Loucy (cell line): ENCODE results near the gene MYO3B.
"Not testable (repeated sequence)": the region's sequence is repeated elsewhere in the genome, so short reads cannot be mapped to it uniquely, and the experiment has no call there.

Source experiments
- H2AFZ ChIP-seq: fragments of 200-600 bp; sonication (generic); 2 replicates; pipeline ENCODE4 v1.6.0; 2016; ENCODE audit warnings: antibody characterized with exemption, mild to moderate bottlenecking, low read length, moderate library complexity
- H3F3A ChIP-seq: fragments of 200-600 bp; 2 replicates; pipeline ENCODE4 v1.6.0; 2016; ENCODE audit warnings: antibody characterized with exemption, low read depth, mild to moderate bottlenecking
- H3K27me3 ChIP-seq: fragments of 200-600 bp; sonication (generic); 2 replicates; pipeline ENCODE4 v1.6.1; 2014; ENCODE audit warnings: low read length, mild to moderate bottlenecking; ENCODE audit not compliant: insufficient read depth, poor library complexity, severe bottlenecking
- H3K36me3 ChIP-seq: fragments of 200-600 bp; sonication (generic); 2 replicates; pipeline ENCODE4 v1.6.1; 2016; ENCODE audit warnings: low read length; ENCODE audit not compliant: insufficient read depth
- H3K4me1 ChIP-seq: fragments of 200-600 bp; sonication (generic); 2 replicates; pipeline ENCODE4 v1.5.1; 2014; ENCODE audit warnings: low read length, mild to moderate bottlenecking; ENCODE audit not compliant: insufficient read depth, poor library complexity, severe bottlenecking
- H3K4me2 ChIP-seq: fragments of 200-600 bp; sonication (generic); 2 replicates; pipeline ENCODE4 v1.6.0; 2014; ENCODE audit warnings: antibody characterized with exemption, low read length, low read depth, mild to moderate bottlenecking; ENCODE audit not compliant: poor library complexity, severe bottlenecking
- H3K4me3 ChIP-seq: fragments of 200-600 bp; sonication (generic); 2 replicates; pipeline ENCODE4 v1.5.1; 2014; ENCODE audit warnings: low read length, mild to moderate bottlenecking, mixed read lengths; ENCODE audit not compliant: poor library complexity, severe bottlenecking
- H3K79me2 ChIP-seq: fragments of 200-600 bp; sonication (generic); 2 replicates; pipeline ENCODE4 v1.6.1; 2014; ENCODE audit warnings: low read length; ENCODE audit not compliant: insufficient read depth
- H3K9ac ChIP-seq: fragments of 200-600 bp; sonication (generic); 2 replicates; pipeline ENCODE4 v1.6.0; 2014; ENCODE audit warnings: mild to moderate bottlenecking, low read depth, low read length, moderate library complexity; ENCODE audit not compliant: poor library complexity, severe bottlenecking
- H3K9me2 ChIP-seq: fragments of 200-600 bp; sonication (generic); replicated peaks from 2 replicates; pipeline ENCODE4 v1.6.1; 2016; ENCODE audit warnings: low read depth, low read length, mixed read lengths
- H3K9me3 ChIP-seq: fragments of 200-600 bp; sonication (generic); 2 replicates; pipeline ENCODE4 v1.6.1; 2014; ENCODE audit warnings: mild to moderate bottlenecking, antibody characterized with exemption, low read length, low read depth; ENCODE audit not compliant: insufficient read depth
- H4K20me1 ChIP-seq: fragments of 200-600 bp; sonication (generic); 2 replicates; pipeline ENCODE4 v1.6.0; 2014; ENCODE audit warnings: antibody characterized with exemption, low read length, mild to moderate bottlenecking; ENCODE audit not compliant: insufficient read depth, poor library complexity, severe bottlenecking
- EZH2phosphoT487 ChIP-seq: fragments of 200-600 bp; IDR thresholded peaks from 2 replicates; pipeline ENCODE4 v1.6.1; 2018; ENCODE audit warnings: antibody characterized with exemption, mild to moderate bottlenecking, moderate library complexity, borderline replicate concordance
- TF ChIP-seq, protein P1 (sequence below): fragments of 200-600 bp; sonication (generic); conservative IDR thresholded peaks from 2 replicates; pipeline ENCODE4 v1.5.1; 2014; ENCODE audit warnings: mild to moderate bottlenecking, antibody characterized with exemption, low read length

The MYO3B gene

DNA sequence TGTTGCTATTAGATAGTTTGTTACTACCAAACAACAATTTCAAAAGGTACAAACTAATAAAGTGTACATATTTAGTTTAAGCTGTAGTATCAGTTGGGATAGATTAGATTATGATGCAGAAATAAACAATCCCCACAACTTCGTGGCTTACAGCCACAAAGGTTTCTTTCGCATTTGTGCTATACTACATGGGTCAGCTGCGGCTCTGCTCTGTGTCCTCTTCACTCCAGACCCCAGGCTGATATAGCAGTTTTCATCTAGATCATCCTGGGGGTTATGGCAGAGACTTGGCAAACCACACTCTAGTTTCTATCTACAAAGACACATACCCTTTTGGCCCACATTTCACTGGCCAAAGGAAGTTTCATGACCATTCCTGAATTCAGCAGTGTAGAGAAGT lies 429.2 kb downstream of the MYO3B start:
- TF ChIP-seq EZH2phosphoT487, result no peak
- TF ChIP-seq, protein P1, sequence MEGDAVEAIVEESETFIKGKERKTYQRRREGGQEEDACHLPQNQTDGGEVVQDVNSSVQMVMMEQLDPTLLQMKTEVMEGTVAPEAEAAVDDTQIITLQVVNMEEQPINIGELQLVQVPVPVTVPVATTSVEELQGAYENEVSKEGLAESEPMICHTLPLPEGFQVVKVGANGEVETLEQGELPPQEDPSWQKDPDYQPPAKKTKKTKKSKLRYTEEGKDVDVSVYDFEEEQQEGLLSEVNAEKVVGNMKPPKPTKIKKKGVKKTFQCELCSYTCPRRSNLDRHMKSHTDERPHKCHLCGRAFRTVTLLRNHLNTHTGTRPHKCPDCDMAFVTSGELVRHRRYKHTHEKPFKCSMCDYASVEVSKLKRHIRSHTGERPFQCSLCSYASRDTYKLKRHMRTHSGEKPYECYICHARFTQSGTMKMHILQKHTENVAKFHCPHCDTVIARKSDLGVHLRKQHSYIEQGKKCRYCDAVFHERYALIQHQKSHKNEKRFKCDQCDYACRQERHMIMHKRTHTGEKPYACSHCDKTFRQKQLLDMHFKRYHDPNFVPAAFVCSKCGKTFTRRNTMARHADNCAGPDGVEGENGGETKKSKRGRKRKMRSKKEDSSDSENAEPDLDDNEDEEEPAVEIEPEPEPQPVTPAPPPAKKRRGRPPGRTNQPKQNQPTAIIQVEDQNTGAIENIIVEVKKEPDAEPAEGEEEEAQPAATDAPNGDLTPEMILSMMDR, result no peak
- Histone ChIP-seq H3K4me1 (no peaks in the 10 kb centered on the region), H2AFZ (no peak overlapping the region), H3K4me3 (no peak overlapping the region), H3K9ac (no peak overlapping the region), H3K9me2 (no peaks in the 10 kb centered on the region), H3K36me3 (no peaks in the 10 kb centered on the region), H3K9me3 (no peaks in the 10 kb centered on the region), H3K27me3 (no peaks in the 10 kb centered on the region), H3K4me2 (no peak overlapping the region), H4K20me1 (no peaks in the 10 kb centered on the region), H3K79me2 (no peaks in the 10 kb centered on the region), H3F3A (no peaks in the 10 kb centered on the region)

DNA sequence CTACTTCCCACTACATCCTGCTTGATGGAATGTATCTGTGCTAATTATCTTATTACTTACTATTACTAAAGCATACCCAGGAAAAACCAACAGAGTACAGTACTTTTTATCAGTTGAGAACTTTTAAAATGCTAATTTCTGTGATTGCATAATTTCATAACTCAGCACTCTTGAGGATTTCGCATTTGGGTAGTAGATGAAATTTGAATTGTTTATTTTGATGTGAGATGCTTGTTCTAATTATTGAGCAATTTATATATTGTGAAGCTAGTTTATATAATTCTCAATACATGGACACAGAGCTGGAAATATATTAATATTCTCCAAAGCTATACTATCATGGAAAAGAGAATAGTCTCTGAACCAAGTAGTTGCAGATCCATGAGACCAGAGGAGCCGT lies 432.7 kb downstream of the MYO3B start:
- no peak overlapping the region for H3K4me3 ChIP-seq
- no peaks in the 10 kb centered on the region for H3K9me3 ChIP-seq
- H3F3A ChIP-seq, result no peaks in the 10 kb centered on the region
- no peaks in the 10 kb centered on the region for H4K20me1 ChIP-seq
- H3K4me2 ChIP-seq, result no peak overlapping the region
- H3K36me3 ChIP-seq, result no peaks in the 10 kb centered on the region
- H2AFZ ChIP-seq, result no peak overlapping the region
- no peak for TF ChIP-seq EZH2phosphoT487
- TF ChIP-seq, protein P1, result no peak
- no peaks in the 10 kb centered on the region for H3K9me2 ChIP-seq
- H3K79me2 ChIP-seq, result no peaks in the 10 kb centered on the region
- H3K4me1 ChIP-seq, result no peaks in the 10 kb centered on the region
- no peaks in the 10 kb centered on the region for H3K27me3 ChIP-seq
- H3K9ac ChIP-seq, result no peak overlapping the region

DNA sequence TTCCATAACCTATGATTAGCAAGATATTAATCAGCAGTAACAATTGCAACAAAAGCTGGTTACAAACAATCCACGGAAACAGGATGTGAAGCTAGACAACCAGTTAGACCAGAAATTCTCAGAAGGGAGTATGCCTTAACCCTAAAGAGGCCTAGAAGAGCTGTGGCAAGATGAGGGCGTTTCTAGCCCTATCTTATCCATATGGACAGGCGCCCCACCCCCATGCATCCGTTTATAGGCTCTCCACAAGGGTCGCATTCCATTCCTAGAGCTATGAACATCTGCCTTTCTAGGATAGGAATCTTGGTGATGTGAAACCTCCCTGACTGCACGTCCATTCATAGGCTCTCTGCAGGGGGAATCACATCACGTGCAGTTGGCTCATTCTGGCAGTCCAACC lies 441.0 kb downstream of the MYO3B start:
- not testable (repeated sequence) for H4K20me1 ChIP-seq, H3K4me2 ChIP-seq, H2AFZ ChIP-seq, H3K36me3 ChIP-seq, H3K79me2 ChIP-seq, H3K9me3 ChIP-seq, H3K9me2 ChIP-seq, H3K9ac ChIP-seq, H3K27me3 ChIP-seq, H3K4me3 ChIP-seq, H3F3A ChIP-seq, H3K4me1 ChIP-seq

DNA sequence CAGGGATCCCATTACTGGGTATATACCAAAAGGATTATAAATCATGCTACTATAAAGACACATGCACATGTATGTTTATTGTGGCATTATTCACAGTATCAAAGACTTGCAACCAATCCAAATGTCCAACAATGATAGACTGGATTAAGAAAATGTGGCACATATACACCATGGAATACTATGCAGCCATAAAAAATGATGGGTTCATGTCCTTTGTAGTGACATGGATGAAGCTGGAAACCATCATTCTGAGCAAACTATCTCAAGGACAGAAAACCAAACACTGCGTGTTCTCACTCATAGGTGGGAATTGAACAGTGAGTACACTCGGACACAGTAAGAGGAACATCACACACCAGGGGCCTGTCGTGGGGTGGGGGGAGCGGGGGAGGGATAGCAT lies 457.1 kb downstream of the MYO3B start:
- H3K4me3 ChIP-seq, H3K4me1 ChIP-seq, H3K4me2 ChIP-seq, H3K9me3 ChIP-seq, H2AFZ ChIP-seq, H3F3A ChIP-seq, H3K36me3 ChIP-seq, H3K27me3 ChIP-seq, H4K20me1 ChIP-seq, H3K9ac ChIP-seq, H3K79me2 ChIP-seq, H3K9me2 ChIP-seq: not testable (repeated sequence)
